Kidney (tissue), 14 donors: ENCODE measurements around the gene QRICH1. TPM values are rescaled to one million over a fixed set of nuclear protein-coding genes. Genes with fewer than 3 reads are reported as not detected.

Experiments
- DNase-seq, 5 donors: peaks; one replicate each; pipeline ENCODE4 v3.0.0-alpha.2; 2013 to 2020
- FAIRE-seq: peaks from 2 replicates; lab custom pipeline; 2012; peaks lifted over from hg19 to GRCh38; lab: Jason Lieb, UNC
- H3K27ac ChIP-seq, 2 donors: one replicate each; pipeline ENCODE4 v1.7.0; 2013; ENCODE audit warnings: low read depth in 2 of 2, low read length in 2 of 2, inconsistent platforms in 1 of 2
- H3K27me3 ChIP-seq: one replicate; pipeline ENCODE4 v1.7.1; 2013; ENCODE audit warnings: low read length, inconsistent platforms; ENCODE audit not compliant: control insufficient read depth, insufficient read depth
- H3K36me3 ChIP-seq, 3 donors: one replicate each; pipeline versions ENCODE4 v1.7.0 to v1.7.1; 2013; ENCODE audit warnings: low read length in 3 of 3, control low read depth in 1 of 3, inconsistent platforms in 1 of 3; ENCODE audit not compliant: insufficient read depth in 3 of 3, control insufficient read depth in 2 of 3
- H3K4me1 ChIP-seq, 3 donors: one replicate each; pipeline versions ENCODE4 v1.7.0 to v1.7.1; 2013; ENCODE audit warnings: low read length in 3 of 3, inconsistent platforms in 1 of 3, low read depth in 1 of 3; ENCODE audit not compliant: control insufficient read depth in 2 of 3, insufficient read depth in 2 of 3
- H3K4me3 ChIP-seq, 3 donors: one replicate each; pipeline versions ENCODE4 v1.7.0 to v1.8.1; 2013; ENCODE audit warnings: low read length in 3 of 3, control low read depth in 1 of 3, inconsistent platforms in 1 of 3
- H3K9ac ChIP-seq, 3 donors: one replicate each; pipeline versions ENCODE4 v1.7.0 to v1.7.1; 2013; ENCODE audit warnings: low read length in 3 of 3, control low read depth in 1 of 3, inconsistent platforms in 1 of 3
- H3K9me3 ChIP-seq, 3 donors: one replicate each; pipeline versions ENCODE4 v1.7.0 to v1.7.1; 2013; ENCODE audit warnings: low read length in 3 of 3, control low read depth in 1 of 3, inconsistent platforms in 1 of 3; ENCODE audit not compliant: control insufficient read depth in 2 of 3, insufficient read depth in 1 of 3
- intact Hi-C: fragments of 100-400 bp; cut with DNase I; formaldehyde crosslinking; loops from one replicate; pipeline ENCODE4 v1.11.1; 2022
- polyA plus RNA-seq: library from polyadenylated mRNA; stranded (reverse); fragments of 350-450 nt; fragmentation: Illumina TruSeq; extraction: RNeasy Lipid Tissue Mini Kit (QIAGEN cat#74804); gene quantifications from one replicate; pipeline ENCODE4 v1.2.3, GENCODE V29; 2014; ENCODE audit warnings: low read depth, low replicate concordance; ENCODE audit not compliant: insufficient read depth
- total RNA-seq: library from RNA; stranded (reverse); fragmentation: NEBNext Ultra II Directional; extraction: Animal tissue kit (Norgen Biotek cat#: 25700); gene quantifications from one replicate; pipeline ENCODE4 v1.2.1, GENCODE V29; 2021
- TF ChIP-seq, protein P1 (sequence below): IDR thresholded peaks from 3 replicates; pipeline ENCODE4 v1.5.1; 2012; ENCODE audit warnings: mild to moderate bottlenecking, moderate library complexity, borderline replicate concordance; ENCODE audit not compliant: insufficient read depth; ENCODE audit errors: extremely low read depth
- donor health status: control.
- donor health status: control.
- donor health status: control.
- donor health status: control.
- donor health status: control.
- donor health status: DM: yes; HTN: yes; CAD: no.
- donor health status: Normal renal cell carcinoma (clear cell type).

QRICH1 gene
- total and polyA plus RNA-seq, 2 donors from 2014 or later = 23.0 to 92.1 TPM

DNA sequence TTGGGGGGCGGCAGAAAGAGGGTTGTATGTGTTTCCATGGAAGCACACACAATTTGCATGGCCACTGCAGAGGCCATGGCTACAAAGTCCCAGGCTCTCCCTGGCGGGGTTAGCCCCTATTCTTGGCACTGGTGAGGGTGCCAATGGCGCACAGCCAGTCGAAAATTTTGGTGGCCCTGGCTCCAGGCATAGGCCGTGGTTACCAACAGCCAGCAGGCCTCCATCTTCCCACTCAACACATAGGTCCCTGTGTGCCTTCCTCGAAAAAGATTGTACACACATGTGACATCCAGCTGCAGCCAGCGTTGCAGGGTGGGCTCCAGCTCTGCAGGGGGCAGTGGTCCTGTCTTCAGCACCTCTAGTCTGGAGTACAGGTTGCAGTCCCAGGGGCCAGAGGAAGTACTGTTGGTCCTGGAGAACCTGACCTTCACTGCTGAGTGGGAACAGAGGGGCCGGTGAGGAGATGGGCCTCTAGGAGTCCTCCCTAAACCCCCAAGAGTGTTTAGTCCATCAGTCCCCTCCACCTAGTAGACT, 96.7 kb downstream of the QRICH1 start:
- TF ChIP-seq, protein P1, sequence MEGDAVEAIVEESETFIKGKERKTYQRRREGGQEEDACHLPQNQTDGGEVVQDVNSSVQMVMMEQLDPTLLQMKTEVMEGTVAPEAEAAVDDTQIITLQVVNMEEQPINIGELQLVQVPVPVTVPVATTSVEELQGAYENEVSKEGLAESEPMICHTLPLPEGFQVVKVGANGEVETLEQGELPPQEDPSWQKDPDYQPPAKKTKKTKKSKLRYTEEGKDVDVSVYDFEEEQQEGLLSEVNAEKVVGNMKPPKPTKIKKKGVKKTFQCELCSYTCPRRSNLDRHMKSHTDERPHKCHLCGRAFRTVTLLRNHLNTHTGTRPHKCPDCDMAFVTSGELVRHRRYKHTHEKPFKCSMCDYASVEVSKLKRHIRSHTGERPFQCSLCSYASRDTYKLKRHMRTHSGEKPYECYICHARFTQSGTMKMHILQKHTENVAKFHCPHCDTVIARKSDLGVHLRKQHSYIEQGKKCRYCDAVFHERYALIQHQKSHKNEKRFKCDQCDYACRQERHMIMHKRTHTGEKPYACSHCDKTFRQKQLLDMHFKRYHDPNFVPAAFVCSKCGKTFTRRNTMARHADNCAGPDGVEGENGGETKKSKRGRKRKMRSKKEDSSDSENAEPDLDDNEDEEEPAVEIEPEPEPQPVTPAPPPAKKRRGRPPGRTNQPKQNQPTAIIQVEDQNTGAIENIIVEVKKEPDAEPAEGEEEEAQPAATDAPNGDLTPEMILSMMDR = no peak
- Histone ChIP-seq H3K27ac (no peak overlapping the region), H3K9ac (no peak overlapping the region), H3K9me3 (no peaks in the 10 kb centered on the region), H3K4me3 (no peak overlapping the region), H3K4me1 (peaks cover 0 to 5% (median 0%) of the 10 kb centered on the region in 3 donors), H3K36me3 (peaks cover 0 to 9% (median 2%) of the 10 kb centered on the region in 3 donors), H3K27me3 (no peaks in the 10 kb centered on the region)
- intact Hi-C loops = no loop called here
- FAIRE-seq (no peak), DNase-seq (no peak)

DNA sequence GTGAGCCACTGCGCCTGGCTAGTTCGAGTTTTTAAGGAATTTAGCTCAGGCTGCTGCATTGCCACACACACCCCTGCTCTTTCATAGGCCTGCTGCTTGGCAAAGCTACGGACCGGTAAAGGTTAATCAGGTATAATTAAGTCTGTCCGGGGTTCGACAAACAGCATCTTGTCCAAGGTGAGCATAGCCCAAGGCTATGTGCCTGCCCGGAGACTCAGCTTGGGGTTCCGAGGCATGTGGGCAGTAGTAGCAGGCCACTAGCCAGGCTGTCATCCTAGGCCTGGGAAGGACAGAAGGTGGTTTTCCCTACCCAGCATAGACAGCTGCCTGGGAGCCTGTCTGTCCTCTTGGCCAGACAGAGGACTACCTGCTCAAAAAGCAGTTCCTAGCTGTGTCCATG, 97.2 kb downstream of the QRICH1 start:
- H3K36me3 ChIP-seq = peaks cover 0 to 6% (median 2%) of the 10 kb centered on the region in 3 donors
- intact Hi-C loops = no loop called here
- no peak overlapping the region for H3K4me3 ChIP-seq
- H3K27me3 ChIP-seq = no peaks in the 10 kb centered on the region
- no peaks in the 10 kb centered on the region for H3K9me3 ChIP-seq
- no peak overlapping the region for H3K27ac ChIP-seq
- FAIRE-seq (no peak), DNase-seq (no peak)
- peaks cover 0 to 6% (median 0%) of the 10 kb centered on the region in 3 donors for H3K4me1 ChIP-seq
- TF ChIP-seq, protein P1 = no peak
- H3K9ac ChIP-seq = no peak overlapping the region

DNA sequence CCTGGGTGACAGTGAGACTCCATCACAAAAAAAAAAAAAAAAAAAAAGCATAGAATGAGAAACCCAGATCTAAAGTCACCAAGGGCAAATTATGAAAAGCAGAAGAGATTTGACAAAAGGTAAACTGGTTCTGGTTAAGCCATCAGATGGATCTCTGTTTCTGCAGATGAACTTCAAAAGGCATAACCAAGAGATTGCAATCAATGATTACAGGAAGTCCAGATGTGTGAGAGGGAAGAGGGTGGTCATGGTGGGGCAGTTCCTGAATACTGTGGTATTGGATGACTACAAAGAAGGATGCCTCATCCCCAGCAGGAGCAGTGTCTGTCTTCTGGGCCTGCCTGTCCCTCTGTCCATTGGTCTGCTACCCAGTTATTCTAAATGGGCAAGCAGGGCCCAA, 100.0 kb downstream of the QRICH1 start:
- intact Hi-C loops = no loop called here
- no peaks in the 10 kb centered on the region for H3K9me3 ChIP-seq
- H3K36me3 ChIP-seq = peaks cover 0 to 6% (median 2%) of the 10 kb centered on the region in 3 donors
- no peak overlapping the region for H3K27ac ChIP-seq
- no peak overlapping the region for H3K9ac ChIP-seq
- no peak overlapping the region for H3K4me3 ChIP-seq
- no peaks in the 10 kb centered on the region for H3K27me3 ChIP-seq
- TF ChIP-seq, protein P1 = no peak
- peaks cover 0 to 26% (median 5%) of the 10 kb centered on the region in 3 donors for H3K4me1 ChIP-seq
- DNase-seq = no peak
- FAIRE-seq = no peak
